Stimulated activated naive CD8-positive, alpha-beta T cell treated with anti-CD3 and anti-CD28 coated beads, Interleukin-15, Interleukin-2, amounts not matched to agents 100 ng/mL and 50 ng/mL, for 24 hours (primary cell): ENCODE data around the gene HERC2.
A peak's percentile ranks its signal among the peaks of the same experiment; 100 is the strongest.
"Not testable (repeated sequence)": the region's sequence is repeated elsewhere in the genome, so short reads cannot be mapped to it uniquely, and the experiment has no call there.

ENCODE experiments used
- H3K27ac Mint-ChIP-seq: one replicate; pipeline ENCODE4 v1.8.0; 2021; ENCODE audit warnings: mild to moderate bottlenecking, mixed read lengths
- H3K27me3 Mint-ChIP-seq: one replicate; pipeline ENCODE4 v1.8.0; 2021; ENCODE audit warnings: mixed read lengths
- H3K36me3 Mint-ChIP-seq: one replicate; pipeline ENCODE4 v1.8.0; 2021; ENCODE audit warnings: low read depth, mixed read lengths
- H3K4me1 Mint-ChIP-seq: one replicate; pipeline ENCODE4 v1.8.0; 2021; ENCODE audit warnings: low read depth, mixed read lengths
- H3K4me3 Mint-ChIP-seq: one replicate; pipeline ENCODE4 v1.8.0; 2021; ENCODE audit warnings: mild to moderate bottlenecking, mixed read lengths
- H3K9me3 Mint-ChIP-seq: one replicate; pipeline ENCODE4 v1.8.0; 2021; ENCODE audit warnings: mixed read lengths

HERC2 gene

GRCh38 chr15:28294560-28294959, 27.4 kb downstream of the HERC2 start:
- H3K4me1 Mint-ChIP-seq, H3K27me3 Mint-ChIP-seq, H3K9me3 Mint-ChIP-seq, H3K4me3 Mint-ChIP-seq, H3K27ac Mint-ChIP-seq: not testable (repeated sequence)
- H3K36me3 Mint-ChIP-seq: peaks cover 48% of the 10 kb centered on the region

- Mint-ChIP-seq H3K36me3 (peaks cover 72% of the 10 kb centered on the region), H3K4me1 (peaks cover 8% of the 10 kb centered on the region), H3K27ac (peak overlapping the region; percentile 11), H3K4me3 (no peak overlapping the region), H3K9me3 (peaks cover 11% of the 10 kb centered on the region), H3K27me3 (no peaks in the 10 kb centered on the region)
These were observed 32.1 kb downstream of the HERC2 start for GRCh38 chr15:28289694-28290463.

- H3K36me3 Mint-ChIP-seq: peaks cover 75% of the 10 kb centered on the region
- not testable (repeated sequence) for H3K4me1 Mint-ChIP-seq, H3K27ac Mint-ChIP-seq, H3K27me3 Mint-ChIP-seq, H3K4me3 Mint-ChIP-seq
- H3K9me3 Mint-ChIP-seq: peaks cover 11% of the 10 kb centered on the region
These were observed 32.9 kb downstream of the HERC2 start for GRCh38 chr15:28288830-28289693.

- H3K36me3 Mint-ChIP-seq: peaks cover 71% of the 10 kb centered on the region
- not testable (repeated sequence) for H3K27me3 Mint-ChIP-seq, H3K27ac Mint-ChIP-seq, H3K4me1 Mint-ChIP-seq, H3K4me3 Mint-ChIP-seq
- H3K9me3 Mint-ChIP-seq: peaks cover 15% of the 10 kb centered on the region
These were observed 35.3 kb downstream of the HERC2 start for GRCh38 chr15:28286659-28287058.

- peaks cover 67% of the 10 kb centered on the region for H3K36me3 Mint-ChIP-seq
- H3K4me3 Mint-ChIP-seq: no peak overlapping the region
- peaks cover 15% of the 10 kb centered on the region for H3K9me3 Mint-ChIP-seq
- H3K4me1 Mint-ChIP-seq: peaks cover 8% of the 10 kb centered on the region
- no peak overlapping the region for H3K27ac Mint-ChIP-seq
- H3K27me3 Mint-ChIP-seq: no peaks in the 10 kb centered on the region
These were observed 35.9 kb downstream of the HERC2 start for GRCh38 chr15:28286031-28286430.

GRCh38 chr15:28281876-28282275, 40.1 kb downstream of the HERC2 start:
- Mint-ChIP-seq H3K4me1 (no peaks in the 10 kb centered on the region), H3K27ac (no peak overlapping the region), H3K9me3 (peaks cover 5% of the 10 kb centered on the region), H3K27me3 (no peaks in the 10 kb centered on the region), H3K4me3 (no peak overlapping the region), H3K36me3 (peaks cover 53% of the 10 kb centered on the region)

GRCh38 chr15:28274635-28275034, 47.3 kb downstream of the HERC2 start:
- H3K4me1 Mint-ChIP-seq: no peaks in the 10 kb centered on the region
- no peaks in the 10 kb centered on the region for H3K27me3 Mint-ChIP-seq
- H3K4me3 Mint-ChIP-seq: no peak overlapping the region
- H3K36me3 Mint-ChIP-seq: peaks cover 28% of the 10 kb centered on the region
- H3K9me3 Mint-ChIP-seq: no peaks in the 10 kb centered on the region
- no peak overlapping the region for H3K27ac Mint-ChIP-seq

GRCh38 chr15:28273873-28274610, 47.9 kb downstream of the HERC2 start:
- Mint-ChIP-seq H3K36me3 (peaks cover 32% of the 10 kb centered on the region), H3K27ac (no peak overlapping the region), H3K4me3 (no peak overlapping the region), H3K27me3 (no peaks in the 10 kb centered on the region), H3K9me3 (no peaks in the 10 kb centered on the region), H3K4me1 (no peaks in the 10 kb centered on the region)

GRCh38 chr15:28273468-28273867, 48.5 kb downstream of the HERC2 start:
- H3K36me3 Mint-ChIP-seq: peaks cover 34% of the 10 kb centered on the region
- no peak overlapping the region for H3K4me3 Mint-ChIP-seq
- H3K9me3 Mint-ChIP-seq: no peaks in the 10 kb centered on the region
- no peak overlapping the region for H3K27ac Mint-ChIP-seq
- no peaks in the 10 kb centered on the region for H3K4me1 Mint-ChIP-seq
- no peaks in the 10 kb centered on the region for H3K27me3 Mint-ChIP-seq

- H3K4me3 Mint-ChIP-seq: no peak overlapping the region
- H3K36me3 Mint-ChIP-seq: peaks cover 41% of the 10 kb centered on the region
- H3K9me3 Mint-ChIP-seq: no peaks in the 10 kb centered on the region
- H3K27ac Mint-ChIP-seq: no peak overlapping the region
- H3K4me1 Mint-ChIP-seq: no peaks in the 10 kb centered on the region
- no peaks in the 10 kb centered on the region for H3K27me3 Mint-ChIP-seq
These were observed 49.4 kb downstream of the HERC2 start for GRCh38 chr15:28272587-28272986.

- peaks cover 48% of the 10 kb centered on the region for H3K36me3 Mint-ChIP-seq
- no peak overlapping the region for H3K4me3 Mint-ChIP-seq
- no peaks in the 10 kb centered on the region for H3K4me1 Mint-ChIP-seq
- H3K9me3 Mint-ChIP-seq: no peaks in the 10 kb centered on the region
- H3K27me3 Mint-ChIP-seq: no peaks in the 10 kb centered on the region
- no peak overlapping the region for H3K27ac Mint-ChIP-seq
These were observed 50.2 kb downstream of the HERC2 start for GRCh38 chr15:28271697-28272260.

- Mint-ChIP-seq H3K36me3 (peaks cover 65% of the 10 kb centered on the region), H3K27me3 (no peaks in the 10 kb centered on the region), H3K4me1 (peaks cover 5% of the 10 kb centered on the region), H3K27ac (no peak overlapping the region), H3K4me3 (no peak overlapping the region), H3K9me3 (no peaks in the 10 kb centered on the region)
These were observed 52.9 kb downstream of the HERC2 start for GRCh38 chr15:28269097-28269496.

GRCh38 chr15:28267727-28268126, 54.3 kb downstream of the HERC2 start:
- no peaks in the 10 kb centered on the region for H3K27me3 Mint-ChIP-seq
- H3K4me1 Mint-ChIP-seq: peaks cover 5% of the 10 kb centered on the region
- H3K36me3 Mint-ChIP-seq: peaks cover 65% of the 10 kb centered on the region
- H3K4me3 Mint-ChIP-seq: no peak overlapping the region
- no peaks in the 10 kb centered on the region for H3K9me3 Mint-ChIP-seq
- no peak overlapping the region for H3K27ac Mint-ChIP-seq

GRCh38 chr15:28265334-28266019, 56.5 kb downstream of the HERC2 start:
- no peak overlapping the region for H3K27ac Mint-ChIP-seq
- peaks cover 5% of the 10 kb centered on the region for H3K4me1 Mint-ChIP-seq
- H3K36me3 Mint-ChIP-seq: peaks cover 59% of the 10 kb centered on the region
- H3K27me3 Mint-ChIP-seq: no peaks in the 10 kb centered on the region
- H3K9me3 Mint-ChIP-seq: no peaks in the 10 kb centered on the region
- no peak overlapping the region for H3K4me3 Mint-ChIP-seq
